Mesenchymal stem cell (in vitro differentiated cells and primary cell): ENCODE results near the gene TEX36.

Experiments used
- DNase-seq: peaks from one replicate; pipeline ENCODE4 v3.0.0-alpha.2; 2013
- H2AFZ ChIP-seq: one replicate; pipeline ENCODE4 v1.6.1; 2013; ENCODE audit warnings: low read depth, mild to moderate bottlenecking, control low read depth, inconsistent platforms, low read length, moderate library complexity
- H2AK5ac ChIP-seq: 2 replicates; pipeline ENCODE4 v1.6.1; 2013; ENCODE audit warnings: low read length, moderate library complexity, mild to moderate bottlenecking, inconsistent platforms; ENCODE audit not compliant: severe bottlenecking
- H2BK120ac ChIP-seq: one replicate; pipeline ENCODE4 v1.6.1; 2013; ENCODE audit warnings: low read depth, mild to moderate bottlenecking, inconsistent platforms, low read length, moderate library complexity
- H2BK12ac ChIP-seq, 2 experiments: one replicate each; pipeline ENCODE4 v1.6.1; 2013; ENCODE audit warnings: inconsistent platforms in 2 of 2, low read length in 2 of 2, mild to moderate bottlenecking in 2 of 2, moderate library complexity in 2 of 2, control low read depth in 1 of 2
- H2BK15ac ChIP-seq: one replicate; pipeline ENCODE4 v1.6.1; 2013; ENCODE audit warnings: mild to moderate bottlenecking, low read depth, inconsistent platforms; ENCODE audit not compliant: poor library complexity, severe bottlenecking
- H2BK5ac ChIP-seq: 2 replicates; pipeline ENCODE4 v1.6.1; 2013; ENCODE audit warnings: low read depth, mild to moderate bottlenecking, low read length, control low read depth, inconsistent platforms; ENCODE audit not compliant: poor library complexity, severe bottlenecking
- H3K14ac ChIP-seq, 2 experiments: one replicate each; pipeline ENCODE4 v1.6.1; 2013; ENCODE audit warnings: inconsistent platforms in 2 of 2, low read length in 2 of 2, control low read depth in 1 of 2, mild to moderate bottlenecking in 1 of 2, moderate library complexity in 1 of 2
- H3K18ac ChIP-seq, 2 experiments: one replicate each; pipeline ENCODE4 v1.6.1; 2013; ENCODE audit warnings: inconsistent platforms in 2 of 2, low read length in 2 of 2, control low read depth in 1 of 2, low read depth in 1 of 2, mild to moderate bottlenecking in 1 of 2
- H3K23ac ChIP-seq, 2 experiments: one replicate each; pipeline ENCODE4 v1.6.1; 2013; ENCODE audit warnings: inconsistent platforms in 2 of 2, low read length in 2 of 2, mild to moderate bottlenecking in 2 of 2, moderate library complexity in 2 of 2, control low read depth in 1 of 2
- H3K27ac ChIP-seq: 2 replicates; pipeline ENCODE4 v1.5.1; 2013; ENCODE audit warnings: mild to moderate bottlenecking, moderate library complexity, low read length, control low read depth, inconsistent platforms; ENCODE audit not compliant: poor library complexity, severe bottlenecking
- H3K27me3 ChIP-seq, 2 experiments: 2 replicates each; pipeline versions ENCODE4 v1.6.1 to v1.7.0; 2013; ENCODE audit warnings: low read length in 2 of 2, mild to moderate bottlenecking in 2 of 2, moderate library complexity in 2 of 2, control low read depth in 1 of 2, inconsistent platforms in 1 of 2; ENCODE audit not compliant: control insufficient read depth in 1 of 2, insufficient read depth in 1 of 2
- H3K36me3 ChIP-seq, 2 experiments: 2 replicates each; pipeline versions ENCODE4 v1.6.1 to v1.7.0; 2013; ENCODE audit warnings: low read length in 2 of 2, control low read depth in 1 of 2, inconsistent platforms in 1 of 2, low read depth in 1 of 2, mild to moderate bottlenecking in 1 of 2; ENCODE audit not compliant: insufficient read depth in 2 of 2, control insufficient read depth in 1 of 2
- H3K4ac ChIP-seq, 2 experiments: one replicate each; pipeline ENCODE4 v1.6.1; 2013; ENCODE audit warnings: inconsistent platforms in 2 of 2, low read length in 2 of 2, mild to moderate bottlenecking in 2 of 2, moderate library complexity in 2 of 2, control low read depth in 1 of 2, low read depth in 1 of 2
- H3K4me1 ChIP-seq: 2 replicates; pipeline ENCODE4 v1.6.1; 2013; ENCODE audit warnings: low read depth, low read length, control low read depth; ENCODE audit not compliant: control insufficient read depth, insufficient read depth
- H3K4me2 ChIP-seq: 2 replicates; pipeline ENCODE4 v1.6.1; 2013; ENCODE audit warnings: low read length, mild to moderate bottlenecking, inconsistent platforms; ENCODE audit not compliant: poor library complexity, severe bottlenecking
- H3K4me3 ChIP-seq, 2 experiments: 2 replicates each; pipeline versions ENCODE4 v1.5.1 to v1.7.0; 2013; ENCODE audit warnings: low read length in 2 of 2, mild to moderate bottlenecking in 2 of 2, control low read depth in 1 of 2, low read depth in 1 of 2; ENCODE audit not compliant: insufficient read depth in 1 of 2
- H3K79me1 ChIP-seq: replicated peaks from 2 replicates; pipeline ENCODE4 v1.6.1; 2013; ENCODE audit warnings: mild to moderate bottlenecking, control low read depth, low read length, inconsistent platforms; ENCODE audit not compliant: poor library complexity, severe bottlenecking
- H3K9ac ChIP-seq: 2 replicates; pipeline ENCODE4 v1.7.0; 2013; ENCODE audit warnings: mild to moderate bottlenecking, low read length, moderate library complexity
- H3K9me3 ChIP-seq: 2 replicates; pipeline ENCODE4 v1.7.0; 2013; ENCODE audit warnings: mild to moderate bottlenecking, low read length; ENCODE audit not compliant: control insufficient read depth
- H4K8ac ChIP-seq: one replicate; pipeline ENCODE4 v1.6.1; 2013; ENCODE audit warnings: inconsistent platforms, mild to moderate bottlenecking, low read length, moderate library complexity
- H4K91ac ChIP-seq: one replicate; pipeline ENCODE4 v1.6.1; 2013; ENCODE audit warnings: mild to moderate bottlenecking, low read length, inconsistent platforms
- WGBS: methylation state at CpG from one replicate; pipeline ENCODE4 v1.1.7; 2013; ENCODE audit warnings: mixed read lengths; 5-methylcytosine and 5-hydroxymethylcytosine counted together

Gene TEX36

GRCh38 chr10:125711110-125711750 lies 28.3 kb upstream of the TEX36 start:
- no peaks in the 10 kb centered on the region for H3K27me3 ChIP-seq
- peak overlapping the region; percentile 27 for H4K91ac ChIP-seq
- no peak overlapping the region for H3K14ac ChIP-seq
- peaks cover 3% of the 10 kb centered on the region for H3K79me1 ChIP-seq
- no peak overlapping the region for H4K8ac ChIP-seq
- no peak overlapping the region for H3K4ac ChIP-seq
- H3K36me3 ChIP-seq, result peaks cover 0 to 4% of the 10 kb centered on the region in 2 experiments
- H3K9me3 ChIP-seq, result no peaks in the 10 kb centered on the region
- H2BK120ac ChIP-seq, result no peak overlapping the region
- DNase-seq, result no peak
- H3K4me3 ChIP-seq, result no peak overlapping the region
- H2BK12ac ChIP-seq, result no peak overlapping the region
- WGBS, result 93% methylated on average over 3 of the region's 3 CpGs
- no peak overlapping the region for H3K9ac ChIP-seq
- H2BK5ac ChIP-seq, result no peak overlapping the region
- no peak overlapping the region for H3K23ac ChIP-seq
- H2AK5ac ChIP-seq, result no peak overlapping the region
- no peak overlapping the region for H2BK15ac ChIP-seq
- H2AFZ ChIP-seq, result no peak overlapping the region
- H3K4me2 ChIP-seq, result no peak overlapping the region
- H3K18ac ChIP-seq, result no peak overlapping the region
- peaks cover 3% of the 10 kb centered on the region for H3K4me1 ChIP-seq
- no peak overlapping the region for H3K27ac ChIP-seq

- H3K4me3 ChIP-seq, result peak overlapping the region in 1 of 2 experiments; percentile 32
- DNase-seq, result peak; percentile 79
- H2BK120ac ChIP-seq, result no peak overlapping the region
- no peak overlapping the region for H3K4me2 ChIP-seq
- no peak overlapping the region for H2AFZ ChIP-seq
- no peak overlapping the region for H2BK15ac ChIP-seq
- H3K4me1 ChIP-seq, result peaks cover 3% of the 10 kb centered on the region
- no peak overlapping the region for H3K14ac ChIP-seq
- H3K27me3 ChIP-seq, result no peaks in the 10 kb centered on the region
- no peak overlapping the region for H4K8ac ChIP-seq
- no peak overlapping the region for H3K27ac ChIP-seq
- no peak overlapping the region for H2BK12ac ChIP-seq
- H3K18ac ChIP-seq, result no peak overlapping the region
- peaks cover 0 to 4% of the 10 kb centered on the region in 2 experiments for H3K36me3 ChIP-seq
- no peak overlapping the region for H4K91ac ChIP-seq
- H3K9ac ChIP-seq, result peak overlapping the region; percentile 53
- H2BK5ac ChIP-seq, result no peak overlapping the region
- no peak overlapping the region for H3K23ac ChIP-seq
- no peak overlapping the region for H3K4ac ChIP-seq
- no peak overlapping the region for H2AK5ac ChIP-seq
- H3K79me1 ChIP-seq, result peaks cover 3% of the 10 kb centered on the region
- whole genome bisulfite sequencing, result 40% methylated on average over 8 of the region's 12 CpGs
- no peaks in the 10 kb centered on the region for H3K9me3 ChIP-seq
Measured at GRCh38 chr10:125709553-125710474, 26.9 kb upstream of the TEX36 start.

- 41% methylated on average over 3 of the region's 5 CpGs for WGBS
- no peaks in the 10 kb centered on the region for H3K27me3 ChIP-seq
- no peak overlapping the region for H3K23ac ChIP-seq
- H4K8ac ChIP-seq, result no peak overlapping the region
- no peak overlapping the region for H2BK15ac ChIP-seq
- no peak overlapping the region for H2BK120ac ChIP-seq
- no peak overlapping the region for H2AFZ ChIP-seq
- peaks cover 3% of the 10 kb centered on the region for H3K79me1 ChIP-seq
- H3K4me2 ChIP-seq, result no peak overlapping the region
- no peak overlapping the region for H3K14ac ChIP-seq
- no peak overlapping the region for H3K9ac ChIP-seq
- DNase-seq, result no peak
- H4K91ac ChIP-seq, result no peak overlapping the region
- no peak overlapping the region for H2AK5ac ChIP-seq
- H3K4ac ChIP-seq, result no peak overlapping the region
- H3K4me1 ChIP-seq, result peaks cover 3% of the 10 kb centered on the region
- no peak overlapping the region for H3K18ac ChIP-seq
- H3K27ac ChIP-seq, result no peak overlapping the region
- H3K4me3 ChIP-seq, result no peak overlapping the region
- H2BK5ac ChIP-seq, result peak overlapping the region; percentile 51
- no peaks in the 10 kb centered on the region for H3K9me3 ChIP-seq
- peaks cover 0 to 4% of the 10 kb centered on the region in 2 experiments for H3K36me3 ChIP-seq
- H2BK12ac ChIP-seq, result no peak overlapping the region
Measured at GRCh38 chr10:125708971-125709503, 26.1 kb upstream of the TEX36 start.
